MM.1S (cell line): Measurements from ENCODE around the gene STARD5.

Experiments used
- DNase-seq: peaks from one replicate; pipeline ENCODE4 v3.0.0-alpha.2; 2015
- H2AFZ ChIP-seq: fragments of 300-600 bp; sonication (generic); 2 replicates; pipeline ENCODE4 v1.6.0; 2016; ENCODE audit warnings: antibody characterized with exemption, low read length
- H3F3A ChIP-seq: fragments of 300-600 bp; sonication (generic); 2 replicates; pipeline ENCODE4 v1.6.1; 2016; ENCODE audit warnings: mild to moderate bottlenecking, antibody characterized with exemption, low read length, moderate library complexity, mixed read lengths; ENCODE audit not compliant: insufficient read depth
- H3K27ac ChIP-seq: fragments of 300-600 bp; sonication (generic); 2 replicates; pipeline ENCODE4 v1.5.1; 2016; ENCODE audit warnings: mild to moderate bottlenecking, low read length
- H3K27me3 ChIP-seq: fragments of 300-600 bp; sonication (generic); replicated peaks from 2 replicates; pipeline ENCODE4 v1.6.0; 2016; ENCODE audit warnings: low read length; ENCODE audit not compliant: insufficient read depth
- H3K36me3 ChIP-seq: fragments of 300-600 bp; sonication (generic); replicated peaks from 2 replicates; pipeline ENCODE4 v1.6.1; 2016; ENCODE audit warnings: mild to moderate bottlenecking, low read length, mixed read lengths; ENCODE audit not compliant: insufficient read depth
- H3K4me1 ChIP-seq: fragments of 300-600 bp; sonication (generic); 2 replicates; pipeline ENCODE4 v1.6.1; 2016; ENCODE audit warnings: low read length, mixed read lengths
- H3K4me2 ChIP-seq: fragments of 300-600 bp; sonication (generic); 2 replicates; pipeline ENCODE4 v1.6.0; 2016; ENCODE audit warnings: low read depth, low read length
- H3K4me3 ChIP-seq: fragments of 300-600 bp; sonication (generic); 2 replicates; pipeline ENCODE4 v1.5.1; 2016; ENCODE audit warnings: low read length, mixed read lengths
- H3K79me2 ChIP-seq: fragments of 300-600 bp; sonication (generic); 2 replicates; pipeline ENCODE4 v1.6.1; 2016; ENCODE audit warnings: mixed run types, low read length, mixed read lengths
- H3K9ac ChIP-seq: fragments of 300-600 bp; sonication (generic); 2 replicates; pipeline ENCODE4 v1.6.1; 2016; ENCODE audit warnings: low read length, mixed read lengths
- H3K9me2 ChIP-seq: fragments of 300-600 bp; sonication (generic); replicated peaks from 2 replicates; pipeline ENCODE4 v1.6.1; 2016; ENCODE audit warnings: mild to moderate bottlenecking, low read length, mixed read lengths; ENCODE audit not compliant: insufficient read depth
- H3K9me3 ChIP-seq: fragments of 300-600 bp; sonication (generic); replicated peaks from 2 replicates; pipeline ENCODE4 v1.6.1; 2016; ENCODE audit warnings: mild to moderate bottlenecking, low read length, mixed read lengths; ENCODE audit not compliant: insufficient read depth
- H4K20me1 ChIP-seq: fragments of 300-600 bp; sonication (generic); 2 replicates; pipeline ENCODE4 v1.6.1; 2016; ENCODE audit warnings: mild to moderate bottlenecking, low read length, moderate library complexity, mixed read lengths; ENCODE audit not compliant: insufficient read depth
- CTCF ChIP-seq: fragments of 300-600 bp; sonication (generic); IDR thresholded peaks from 2 replicates; pipeline ENCODE4 v1.5.1; 2016; ENCODE audit warnings: antibody characterized with exemption, low read length, mixed read lengths
- EZH2 ChIP-seq: fragments of 300-600 bp; sonication (generic); optimal IDR thresholded peaks from 2 replicates; pipeline ENCODE3; 2017; ENCODE audit warnings: low read depth, mild to moderate bottlenecking, antibody characterized with exemption, low read length, mixed read lengths
- EZH2phosphoT487 ChIP-seq: fragments of 300-600 bp; sonication (generic); IDR thresholded peaks from 2 replicates; pipeline ENCODE4 v1.6.1; 2018; ENCODE audit warnings: antibody characterized with exemption, low read length

The STARD5 gene

GRCh38 chr15:81309647-81310450 is 14.1 kb downstream of the STARD5 start:
- Histone ChIP-seq H3K36me3 (peaks cover 10% of the 10 kb centered on the region), H3K9me2 (no peaks in the 10 kb centered on the region), H4K20me1 (no peaks in the 10 kb centered on the region), H3K9ac (no peak overlapping the region), H3K4me1 (peaks cover 6% of the 10 kb centered on the region), H3K79me2 (peaks cover 64% of the 10 kb centered on the region), H2AFZ (no peak overlapping the region), H3K9me3 (no peaks in the 10 kb centered on the region), H3K4me2 (no peak overlapping the region), H3K27me3 (no peaks in the 10 kb centered on the region), H3K4me3 (no peak overlapping the region), H3F3A (peaks cover 42% of the 10 kb centered on the region), H3K27ac (peak overlapping the region; percentile 2; the same call in 1 of the 2 replicates)
- TF ChIP-seq CTCF (no peak), EZH2phosphoT487 (no peak)
- no peak for DNase-seq

- H3K9ac ChIP-seq: no peak overlapping the region
- H3K4me1 ChIP-seq: peaks cover 22% of the 10 kb centered on the region
- no peaks in the 10 kb centered on the region for H3K9me2 ChIP-seq
- no peak overlapping the region for H3K4me3 ChIP-seq
- no peaks in the 10 kb centered on the region for H3K9me3 ChIP-seq
- H3K27ac ChIP-seq: no peak overlapping the region; the same call in 1 of the 2 replicates
- H4K20me1 ChIP-seq: no peaks in the 10 kb centered on the region
- DNase-seq: no peak
- H3K36me3 ChIP-seq: peaks cover 4% of the 10 kb centered on the region
- H3K27me3 ChIP-seq: no peaks in the 10 kb centered on the region
- peaks cover 48% of the 10 kb centered on the region for H3F3A ChIP-seq
- TF ChIP-seq EZH2: no peak
- H3K79me2 ChIP-seq: peaks cover 68% of the 10 kb centered on the region
- H3K4me2 ChIP-seq: no peak overlapping the region
- H2AFZ ChIP-seq: no peak overlapping the region
Measured at GRCh38 chr15:81308260-81308659, 15.7 kb downstream of the STARD5 start.

GRCh38 chr15:81304226-81304625 is 19.7 kb downstream of the STARD5 start:
- Histone ChIP-seq H3K36me3 (peaks cover 2% of the 10 kb centered on the region), H2AFZ (no peak overlapping the region), H3K9me3 (no peaks in the 10 kb centered on the region), H3K9ac (no peak overlapping the region), H3K27me3 (no peaks in the 10 kb centered on the region), H4K20me1 (no peaks in the 10 kb centered on the region), H3K9me2 (no peaks in the 10 kb centered on the region), H3K4me2 (peak overlapping the region; percentile 1; the same call in 1 of the 2 replicates), H3K4me1 (peaks cover 49% of the 10 kb centered on the region), H3K27ac (peak overlapping the region; percentile 89; the same call in 1 of the 2 replicates), H3F3A (peaks cover 63% of the 10 kb centered on the region), H3K4me3 (no peak overlapping the region), H3K79me2 (peaks cover 78% of the 10 kb centered on the region)
- DNase-seq: no peak
- TF ChIP-seq EZH2phosphoT487 (no peak), EZH2 (no peak), CTCF (no peak)
